HEK293T (cell line): ENCODE results near the gene CPNE8.

Experiments used
- BHLHE40 ChIP-seq: fragments of 450-650 bp; IDR thresholded peaks from 2 replicates; pipeline ENCODE4 v1.6.1; 2016; ENCODE audit warnings: mild to moderate bottlenecking, moderate library complexity, borderline replicate concordance
- CTBP1 ChIP-seq: fragments of 450-650 bp; IDR thresholded peaks from 2 replicates; pipeline ENCODE4 v1.6.1; 2016; ENCODE audit warnings: borderline replicate concordance
- ELF4 ChIP-seq: fragments of 450-650 bp; IDR thresholded peaks from 2 replicates; pipeline ENCODE4 v1.6.1; 2017; ENCODE audit warnings: antibody characterized with exemption
- FOXK2 ChIP-seq: fragments of 450-650 bp; IDR thresholded peaks from 2 replicates; pipeline ENCODE4 v1.6.1; 2016; ENCODE audit warnings: mild to moderate bottlenecking
- FOXM1 ChIP-seq: fragments of 450-650 bp; IDR thresholded peaks from 2 replicates; pipeline ENCODE4 v1.6.1; 2017; ENCODE audit warnings: mild to moderate bottlenecking, borderline replicate concordance
- LEF1 ChIP-seq: fragments of 450-650 bp; IDR thresholded peaks from 2 replicates; pipeline ENCODE4 v1.6.1; 2017; ENCODE audit warnings: mild to moderate bottlenecking, borderline replicate concordance
- NFRKB ChIP-seq: fragments of 450-650 bp; IDR thresholded peaks from 2 replicates; pipeline ENCODE4 v1.6.1; 2016; ENCODE audit warnings: mild to moderate bottlenecking, moderate library complexity
- PKNOX1 ChIP-seq: fragments of 450-650 bp; IDR thresholded peaks from 2 replicates; pipeline ENCODE4 v1.6.1; 2016
- SP1 ChIP-seq: fragments of 450-650 bp; IDR thresholded peaks from 2 replicates; pipeline ENCODE4 v1.6.1; 2017
- TARDBP ChIP-seq: fragments of 450-650 bp; IDR thresholded peaks from 2 replicates; pipeline ENCODE4 v1.6.1; 2016

DNA sequence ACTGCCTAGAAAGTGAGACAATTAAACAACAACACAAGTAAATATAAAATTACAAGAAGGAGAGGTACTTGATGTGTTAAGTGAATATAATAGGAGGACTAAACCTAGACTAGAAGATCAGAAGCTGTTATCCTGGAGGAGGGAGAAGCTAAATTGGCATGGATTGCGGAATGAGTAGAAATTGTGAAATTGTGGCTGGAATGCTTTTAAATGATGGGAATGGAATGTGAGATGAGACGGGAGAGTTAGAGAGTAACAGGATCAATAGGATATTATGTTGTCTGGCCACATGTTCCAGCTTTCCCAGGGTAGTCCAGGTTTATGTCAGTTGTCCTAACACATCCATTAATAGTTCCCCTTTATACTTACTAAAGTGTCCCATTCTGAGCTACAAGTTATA is 44.0 kb upstream of the CPNE8 start:
- TF ChIP-seq SP1: no peak
- TF ChIP-seq LEF1: no peak
- no peak for TF ChIP-seq NFRKB
- TF ChIP-seq FOXM1: no peak
- no peak for TF ChIP-seq TARDBP
- no peak for TF ChIP-seq BHLHE40
- TF ChIP-seq CTBP1: no peak
- TF ChIP-seq PKNOX1: no peak
- TF ChIP-seq ELF4: no peak
- no peak for TF ChIP-seq FOXK2
